Measurements from ENCODE around the gene PDZD7.

GRCh38 chr10:100988166-100988565, 42.8 kb downstream of the PDZD7 start:
- TF ChIP-seq POLR2A (IDR thresholded peaks at IDR 0.05; ENCODE audit: low read depth) (no peak), CTCF (IDR thresholded peaks at IDR 0.05) (no peak), POLR2AphosphoS5 (IDR thresholded peaks at IDR 0.05) (no peak)

All from esophagus muscularis mucosa (tissue), 3 donors.